DND-41 (cell line): Measurements from ENCODE around the gene SLC41A3.

Experiments
- ATAC-seq: fragments of 200-7000 bp; cut with Tn5 transposase; 3 replicates; pipeline ENCODE4 v1.9.1; 2021; ENCODE audit warnings: low read depth; ENCODE audit not compliant: insufficient read depth
- DNase-seq: peaks from one replicate; pipeline ENCODE4 v3.0.0-alpha.2; 2020
- H2AFZ ChIP-seq: 2 replicates; pipeline ENCODE4 v1.6.0; 2012; ENCODE audit warnings: low read depth, low read length
- H3K27ac ChIP-seq: 2 replicates; pipeline ENCODE4 v1.5.1; 2012; ENCODE audit warnings: low read length, inconsistent platforms
- H3K27me3 ChIP-seq: fragments of 200-600 bp; sonication (generic); 2 replicates; pipeline ENCODE4 v1.6.0; 2012; ENCODE audit warnings: low read length, mild to moderate bottlenecking, inconsistent platforms; ENCODE audit not compliant: insufficient read depth, poor library complexity
- H3K36me3 ChIP-seq: 2 replicates; pipeline ENCODE4 v1.5.1; 2012; ENCODE audit warnings: low read length, inconsistent platforms; ENCODE audit not compliant: insufficient read depth
- H3K4me1 ChIP-seq: 2 replicates; pipeline ENCODE4 v1.5.1; 2012; ENCODE audit warnings: mild to moderate bottlenecking, low read length; ENCODE audit not compliant: insufficient read depth
- H3K4me2 ChIP-seq: 2 replicates; pipeline ENCODE4 v1.6.0; 2012; ENCODE audit warnings: mild to moderate bottlenecking, moderate library complexity, low read length, inconsistent platforms; ENCODE audit not compliant: insufficient read depth
- H3K4me3 ChIP-seq, 2 experiments: fragments of 200-600 bp in 1 of 2; shearing (Covaris generic) in 1 of 2; 2 replicates each; pipeline ENCODE4 v1.5.1; 2012 to 2016; ENCODE audit warnings: inconsistent platforms in 2 of 2, low read length in 2 of 2, mild to moderate bottlenecking in 2 of 2, low read depth in 1 of 2, moderate library complexity in 1 of 2
- H3K79me2 ChIP-seq: 2 replicates; pipeline ENCODE4 v1.6.0; 2012; ENCODE audit warnings: low read length, inconsistent platforms; ENCODE audit not compliant: insufficient read depth
- H3K9ac ChIP-seq: 2 replicates; pipeline ENCODE4 v1.6.0; 2012; ENCODE audit warnings: low read depth, mild to moderate bottlenecking, inconsistent platforms, low read length, moderate library complexity
- H3K9me3 ChIP-seq: 2 replicates; pipeline ENCODE4 v1.5.1; 2012; ENCODE audit warnings: low read length, moderate library complexity, mild to moderate bottlenecking, inconsistent platforms; ENCODE audit not compliant: insufficient read depth, severe bottlenecking
- H4K20me1 ChIP-seq: 2 replicates; pipeline ENCODE4 v1.6.0; 2012; ENCODE audit warnings: low read length; ENCODE audit not compliant: insufficient read depth
- EZH2 ChIP-seq: IDR thresholded peaks from 3 replicates; pipeline ENCODE4 v1.6.1; 2012; ENCODE audit warnings: borderline replicate concordance, low read depth, mild to moderate bottlenecking, moderate library complexity, low read length, inconsistent platforms; ENCODE audit not compliant: severe bottlenecking
- TF ChIP-seq, protein P1 (sequence below): IDR thresholded peaks from 2 replicates; pipeline ENCODE4 v1.5.1; 2012; ENCODE audit warnings: borderline replicate concordance, low read length, moderate library complexity, mild to moderate bottlenecking; ENCODE audit not compliant: poor library complexity, severe bottlenecking; ENCODE audit errors: extremely low read depth

The SLC41A3 gene

DNA sequence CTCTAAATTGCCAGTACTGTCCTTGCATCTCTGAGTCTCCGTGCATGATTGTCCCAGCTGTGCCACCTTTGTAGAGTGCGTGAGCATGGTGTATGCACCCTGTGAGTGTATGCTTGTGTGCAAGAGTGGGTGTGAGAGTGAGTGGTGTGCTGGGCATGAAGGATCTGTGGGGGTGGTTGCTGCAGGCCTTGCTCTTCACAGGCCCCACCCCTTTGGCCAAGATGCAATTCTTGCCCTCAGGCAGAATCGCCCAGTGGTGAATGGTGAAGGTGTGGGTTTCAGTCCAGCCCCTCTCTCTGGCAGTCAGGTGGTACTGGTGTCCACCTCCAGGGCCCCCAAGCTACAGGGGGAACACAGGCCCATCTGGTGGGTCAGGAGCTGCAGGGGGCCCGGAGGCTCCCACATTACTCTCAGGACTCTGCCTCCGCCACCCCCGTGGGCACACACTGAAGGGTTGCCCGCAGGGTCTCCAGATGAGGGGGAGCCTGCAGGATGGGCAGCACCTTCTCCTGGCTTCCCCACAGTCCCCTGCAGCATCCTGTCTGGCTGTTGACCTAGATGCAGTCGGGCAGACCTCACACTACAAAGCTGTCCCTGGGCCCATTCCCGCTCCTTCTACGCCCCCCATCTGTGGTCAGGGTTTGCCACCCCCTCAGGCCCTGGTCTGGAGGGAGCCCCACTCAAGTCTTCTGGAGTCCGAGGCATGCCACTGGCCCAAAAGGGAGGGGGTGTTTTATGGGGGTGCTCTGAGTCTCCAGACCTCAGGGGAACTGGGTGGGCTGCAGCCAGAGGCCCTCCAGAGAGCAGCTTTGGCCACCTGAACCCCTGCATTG lies 123.3 kb downstream of the SLC41A3 start:
- TF ChIP-seq EZH2, result no peak
- TF ChIP-seq, protein P1, sequence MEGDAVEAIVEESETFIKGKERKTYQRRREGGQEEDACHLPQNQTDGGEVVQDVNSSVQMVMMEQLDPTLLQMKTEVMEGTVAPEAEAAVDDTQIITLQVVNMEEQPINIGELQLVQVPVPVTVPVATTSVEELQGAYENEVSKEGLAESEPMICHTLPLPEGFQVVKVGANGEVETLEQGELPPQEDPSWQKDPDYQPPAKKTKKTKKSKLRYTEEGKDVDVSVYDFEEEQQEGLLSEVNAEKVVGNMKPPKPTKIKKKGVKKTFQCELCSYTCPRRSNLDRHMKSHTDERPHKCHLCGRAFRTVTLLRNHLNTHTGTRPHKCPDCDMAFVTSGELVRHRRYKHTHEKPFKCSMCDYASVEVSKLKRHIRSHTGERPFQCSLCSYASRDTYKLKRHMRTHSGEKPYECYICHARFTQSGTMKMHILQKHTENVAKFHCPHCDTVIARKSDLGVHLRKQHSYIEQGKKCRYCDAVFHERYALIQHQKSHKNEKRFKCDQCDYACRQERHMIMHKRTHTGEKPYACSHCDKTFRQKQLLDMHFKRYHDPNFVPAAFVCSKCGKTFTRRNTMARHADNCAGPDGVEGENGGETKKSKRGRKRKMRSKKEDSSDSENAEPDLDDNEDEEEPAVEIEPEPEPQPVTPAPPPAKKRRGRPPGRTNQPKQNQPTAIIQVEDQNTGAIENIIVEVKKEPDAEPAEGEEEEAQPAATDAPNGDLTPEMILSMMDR, result no peak
- Histone ChIP-seq H3K9ac (no peak overlapping the region), H2AFZ (no peak overlapping the region)

DNA sequence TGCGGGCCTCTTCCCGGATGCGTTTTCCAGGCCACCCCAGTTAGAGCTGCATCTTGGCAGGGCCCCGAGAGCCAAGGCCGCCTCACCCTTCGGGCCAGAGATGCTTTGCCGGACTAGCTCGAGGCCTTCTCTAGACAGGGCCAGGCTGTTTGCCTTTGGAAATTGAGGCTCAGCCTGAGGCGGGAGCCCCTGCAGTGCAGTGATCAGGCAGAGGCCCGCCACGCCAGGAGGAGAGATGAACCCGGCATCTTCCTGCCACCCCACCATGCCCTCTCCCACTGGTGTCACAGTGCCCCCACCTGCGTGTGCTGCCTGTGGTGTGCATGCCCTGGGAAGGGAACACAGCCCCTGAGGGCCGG lies 123.9 kb downstream of the SLC41A3 start:
- no peak overlapping the region for H3K4me2 ChIP-seq
- no peak overlapping the region for H2AFZ ChIP-seq
- H3K4me3 ChIP-seq, result no peak overlapping the region
- DNase-seq (no peak), ATAC-seq (no peak)
- no peaks in the 10 kb centered on the region for H3K79me2 ChIP-seq
- H3K27ac ChIP-seq, result no peak overlapping the region
- no peaks in the 10 kb centered on the region for H3K36me3 ChIP-seq
- H3K4me1 ChIP-seq, result no peaks in the 10 kb centered on the region
- TF ChIP-seq, protein P1, result no peak
- no peak for TF ChIP-seq EZH2
- H3K27me3 ChIP-seq, result no peaks in the 10 kb centered on the region
- H4K20me1 ChIP-seq, result no peaks in the 10 kb centered on the region
- no peaks in the 10 kb centered on the region for H3K9me3 ChIP-seq
- H3K9ac ChIP-seq, result no peak overlapping the region

More for the DNA sequence above, 123.3 kb downstream of the SLC41A3 start:
- no peaks in the 10 kb centered on the region for H3K4me1 ChIP-seq
- DNase-seq (no peak), ATAC-seq (no peak)
- H3K27ac ChIP-seq, result no peak overlapping the region
- H3K36me3 ChIP-seq, result no peaks in the 10 kb centered on the region
- H3K4me2 ChIP-seq, result no peak overlapping the region
- no peaks in the 10 kb centered on the region for H4K20me1 ChIP-seq
- H3K4me3 ChIP-seq, result no peak overlapping the region
- H3K27me3 ChIP-seq, result no peaks in the 10 kb centered on the region
- H3K79me2 ChIP-seq, result no peaks in the 10 kb centered on the region
- H3K9me3 ChIP-seq, result no peaks in the 10 kb centered on the region

DNA sequence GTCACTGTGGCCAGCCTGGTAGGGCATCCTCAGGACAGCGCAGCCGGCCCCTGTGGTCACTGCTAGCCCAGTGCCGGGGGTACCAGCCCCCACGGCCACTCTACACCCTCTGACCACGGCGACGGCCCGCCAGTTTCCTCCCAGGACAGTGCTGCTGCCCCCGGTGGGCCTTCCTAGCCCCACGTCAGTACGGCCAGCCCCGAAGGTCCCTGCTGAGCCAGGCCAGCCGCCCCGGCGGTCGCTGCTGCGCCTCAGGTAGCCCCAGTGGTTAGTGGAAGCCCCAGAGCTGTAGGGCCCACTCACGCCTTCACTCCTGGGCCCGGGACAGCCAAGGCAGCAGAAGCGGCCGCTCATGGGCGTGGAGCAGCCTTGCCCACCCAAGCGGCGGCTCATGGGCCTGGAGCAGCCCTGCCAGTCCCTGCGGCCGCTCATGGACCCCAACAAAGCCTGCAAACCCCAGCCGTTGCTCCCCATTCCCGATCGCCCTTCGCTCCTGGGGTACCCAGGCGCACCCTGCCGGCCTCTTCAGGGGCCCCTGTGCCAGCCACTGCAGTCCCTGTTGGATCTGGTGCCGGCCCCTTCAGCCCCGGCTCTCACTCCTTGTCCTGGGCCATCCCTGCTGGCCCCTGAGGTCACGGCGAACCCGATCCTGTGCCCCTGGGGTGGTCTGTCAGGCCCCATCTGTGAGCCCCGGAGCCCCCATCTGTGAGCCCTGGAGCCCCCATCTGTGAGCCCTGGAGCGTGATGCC lies 124.4 kb downstream of the SLC41A3 start:
- no peaks in the 10 kb centered on the region for H3K9me3 ChIP-seq
- H3K4me2 ChIP-seq, result no peak overlapping the region
- no peak overlapping the region for H3K27ac ChIP-seq
- ATAC-seq (no peak), DNase-seq (no peak)
- no peak overlapping the region for H2AFZ ChIP-seq
- no peak overlapping the region for H3K9ac ChIP-seq
- TF ChIP-seq, protein P1, result no peak
- TF ChIP-seq EZH2, result no peak
- H3K4me1 ChIP-seq, result no peaks in the 10 kb centered on the region
- no peaks in the 10 kb centered on the region for H3K27me3 ChIP-seq
- H3K4me3 ChIP-seq, result no peak overlapping the region
- no peaks in the 10 kb centered on the region for H4K20me1 ChIP-seq
- no peaks in the 10 kb centered on the region for H3K79me2 ChIP-seq
- no peaks in the 10 kb centered on the region for H3K36me3 ChIP-seq
